Activated CD4-positive, alpha-beta memory T cell treated with anti-CD3 and anti-CD28 coated beads, Interleukin-2, amount 10 ng/mL, durations not matched to agents 7 days and 5 days (primary cell): ENCODE measurements around the gene PGBD4. TPM values are rescaled to one million over a fixed set of nuclear protein-coding genes. Genes with fewer than 3 reads are reported as not detected.

ENCODE experiments used
- total RNA-seq, 2 experiments: library from RNA; stranded (reverse); gene quantifications; one replicate each; pipeline ENCODE4 v1.2.3, GENCODE V29; 2021

Gene PGBD4
- total RNA-seq, 2 experiments from 2014 or later = 3.1 to 3.3 TPM

Other genes with a start within 250 kb of the PGBD4 start
- not detected for gene CHRM5, start 133.6 kb upstream of the PGBD4 start, total RNA-seq
- gene AVEN, start 62.9 kb upstream of the PGBD4 start, total RNA-seq = 1 to 10 TPM; 8.9 to 9.7 TPM
- gene EMC7, start 221 bp upstream of the PGBD4 start, total RNA-seq = 10 to 100 TPM; 78.7 to 81.8 TPM
- 10 to 100 TPM; 40.5 to 42.1 TPM for gene KATNBL1, start 108.0 kb downstream of the PGBD4 start, total RNA-seq
- 10 to 100 TPM; 86.2 to 86.9 TPM for gene EMC4, start 122.9 kb downstream of the PGBD4 start, total RNA-seq
- 10 to 100 TPM; 30.6 to 31.7 TPM for gene SLC12A6, start 235.7 kb downstream of the PGBD4 start, total RNA-seq
- gene NOP10, start 241.1 kb downstream of the PGBD4 start, total RNA-seq = 100 to 1,000 TPM; 170 to 183 TPM
- gene NUTM1, start 241.2 kb downstream of the PGBD4 start, total RNA-seq = not detected